Uterine smooth muscle cell (primary cell): ENCODE measurements around the gene AVPR1B. TPM values are rescaled to one million over a fixed set of nuclear protein-coding genes. Genes with fewer than 3 reads are reported as not detected.

Source experiments
- total RNA-seq: library from RNA; depleted of rRNA; stranded (reverse); fragments of >200 nt; gene quantifications from 2 replicates; pipeline ENCODE4 v1.2.3, GENCODE V29; 2014

Gene AVPR1B, protein sequence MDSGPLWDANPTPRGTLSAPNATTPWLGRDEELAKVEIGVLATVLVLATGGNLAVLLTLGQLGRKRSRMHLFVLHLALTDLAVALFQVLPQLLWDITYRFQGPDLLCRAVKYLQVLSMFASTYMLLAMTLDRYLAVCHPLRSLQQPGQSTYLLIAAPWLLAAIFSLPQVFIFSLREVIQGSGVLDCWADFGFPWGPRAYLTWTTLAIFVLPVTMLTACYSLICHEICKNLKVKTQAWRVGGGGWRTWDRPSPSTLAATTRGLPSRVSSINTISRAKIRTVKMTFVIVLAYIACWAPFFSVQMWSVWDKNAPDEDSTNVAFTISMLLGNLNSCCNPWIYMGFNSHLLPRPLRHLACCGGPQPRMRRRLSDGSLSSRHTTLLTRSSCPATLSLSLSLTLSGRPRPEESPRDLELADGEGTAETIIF
- not detected in 2 replicates for total RNA-seq

DNA sequence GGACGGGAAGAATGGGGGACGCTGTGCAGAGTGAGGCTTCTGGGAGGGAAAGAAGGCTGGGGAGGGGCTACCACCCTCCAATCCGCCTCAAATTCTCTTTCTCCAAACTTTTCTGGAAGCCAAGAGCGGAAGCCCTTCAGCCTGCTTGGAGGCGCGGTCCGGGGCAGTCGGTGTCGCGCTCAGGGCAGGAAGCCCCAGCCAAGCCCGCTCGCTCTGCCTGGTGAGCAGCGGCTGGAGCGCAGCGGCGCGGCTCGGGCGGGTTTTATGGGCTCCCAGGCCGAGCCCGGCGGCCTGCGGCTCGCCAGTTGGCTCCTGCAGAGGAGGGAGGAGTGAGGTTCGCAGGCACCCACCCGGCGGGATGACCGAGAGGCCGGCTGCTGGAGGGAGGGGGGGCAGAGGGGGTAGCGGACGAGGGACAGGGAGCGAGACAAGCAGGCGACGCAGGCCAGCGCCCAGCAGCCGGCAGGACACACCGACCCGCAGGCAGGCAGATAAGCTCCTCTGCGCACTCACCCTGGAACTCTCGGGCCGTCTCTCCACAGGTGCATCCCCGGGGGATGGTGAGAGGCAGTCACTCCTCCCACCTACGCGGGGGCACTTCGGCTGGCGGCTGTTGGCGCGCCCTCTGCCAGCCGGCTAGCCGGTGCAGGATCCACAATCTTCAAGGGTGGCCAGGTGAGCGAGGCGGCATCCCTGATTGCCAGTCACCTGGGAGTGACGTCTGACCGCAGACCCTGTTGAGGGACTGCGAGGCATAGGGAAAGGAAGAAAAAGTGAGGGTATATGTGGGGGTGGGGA lies at the start of gene AVPR1B:
Gene AVPR1B, minus strand, starts transcription at position 238 of the 798 bp plus-strand sequence. CDS start 498 bp downstream, outside the sequence.

Other genes with a start within 250 kb of the AVPR1B start
- not detected in 2 replicates for gene SLC26A9, start 173.9 kb downstream of the AVPR1B start, total RNA-seq
- gene RAB7B, start 114.0 kb downstream of the AVPR1B start, total RNA-seq = 4.6 and 6.3 TPM in 2 replicates
- gene CTSE, start 93.5 kb downstream of the AVPR1B start, total RNA-seq = not detected in 2 replicates
- not detected in 2 replicates for gene RHEX, start 64.2 kb downstream of the AVPR1B start, total RNA-seq
- gene FAM72A, start 85.5 kb upstream of the AVPR1B start, total RNA-seq = 3.0 and 5.5 TPM in 2 replicates
- 51.0 and 65.4 TPM in 2 replicates for gene SRGAP2, start 86.2 kb upstream of the AVPR1B start, total RNA-seq